Measurements from ENCODE around the gene PALD1. TPM values are rescaled to one million over a fixed set of nuclear protein-coding genes. Genes with fewer than 3 reads are reported as not detected.

Gene PALD1
- polyA plus RNA-seq, 3 donors, result 0.04 to 0.11 TPM; not detected in 1

GRCh38 chr10:70538731-70539338 lies 60.3 kb downstream of the PALD1 start:
- H3K4me2 ChIP-seq (replicated peaks; ENCODE audit: extremely low read depth, low read length, poor library complexity, severe bottlenecking), result no peak overlapping the region
- no peak for TF ChIP-seq CTCF (IDR thresholded peaks at IDR 0.05)
- no peak overlapping the region for H3K4me3 Mint-ChIP-seq
- H3K27me3 ChIP-seq (ENCODE audit: control insufficient read depth in 2 of 2, insufficient read depth in 2 of 2, low read length in 2 of 2), result no peaks in the 10 kb centered on the region
- H3K9me3 Mint-ChIP-seq, result peaks cover 0 to 4% (median 3%) of the 10 kb centered on the region in 7 donors
- H3K27ac Mint-ChIP-seq, result no peak overlapping the region
- peaks cover 0 to 9% of the 10 kb centered on the region in 2 donors for H3K4me1 ChIP-seq (ENCODE audit: control insufficient read depth in 1 of 2, insufficient read depth in 2 of 2, low read length in 2 of 2)
- intact Hi-C loops (cut with micrococcal nuclease), result no loop called here
- no peaks in the 10 kb centered on the region for H3K79me2 ChIP-seq (ENCODE audit: insufficient read depth, low read length)
- peaks cover 10% of the 10 kb centered on the region for H3K4me1 Mint-ChIP-seq
- no peak overlapping the region for H2AFZ ChIP-seq (ENCODE audit: insufficient read depth, low read depth, low read length, poor library complexity, severe bottlenecking)
- peaks cover 0 to 3% of the 10 kb centered on the region in 2 donors for H3K9me3 ChIP-seq (replicated peaks in 1 of 2; ENCODE audit: control insufficient read depth in 1 of 2, insufficient read depth in 1 of 2, low read length in 2 of 2)
- no peaks in the 10 kb centered on the region for H3K36me3 Mint-ChIP-seq
- H3K9ac ChIP-seq (ENCODE audit: insufficient read depth, low read length, poor library complexity, severe bottlenecking), result no peak overlapping the region
- no peak overlapping the region for H3K4me3 ChIP-seq (replicated peaks in 1 of 3; ENCODE audit: low read depth in 2 of 3, low read length in 3 of 3)
- 97% methylated on average over 26 of the region's 27 CpGs for WGBS (ENCODE audit: insufficient coverage)
- no peaks in the 10 kb centered on the region for H3K36me3 ChIP-seq (replicated peaks in 1 of 2; ENCODE audit: control insufficient read depth in 1 of 2, insufficient read depth in 2 of 2, low read length in 2 of 2)
- H3K27ac ChIP-seq (ENCODE audit: low read depth in 1 of 2, low read length in 2 of 2), result no peak overlapping the region
- no peaks in the 10 kb centered on the region for H4K20me1 ChIP-seq (ENCODE audit: insufficient read depth, low read length)
- peaks cover 0 to 1% (median 0%) of the 10 kb centered on the region in 3 donors for H3K27me3 Mint-ChIP-seq (ENCODE audit: low read depth in 3 of 3)
- DNase-seq, result no peak

GRCh38 chr10:70539471-70539870 lies 60.9 kb downstream of the PALD1 start:
- no peak overlapping the region for H3K9ac ChIP-seq (ENCODE audit: insufficient read depth, low read length, poor library complexity, severe bottlenecking)
- no peak for DNase-seq
- H2AFZ ChIP-seq (ENCODE audit: insufficient read depth, low read depth, low read length, poor library complexity, severe bottlenecking), result no peak overlapping the region
- no peak overlapping the region for H3K4me3 ChIP-seq (replicated peaks in 1 of 3; ENCODE audit: low read depth in 2 of 3, low read length in 3 of 3)
- no peak for TF ChIP-seq CTCF (IDR thresholded peaks at IDR 0.05)
- H3K79me2 ChIP-seq (ENCODE audit: insufficient read depth, low read length), result no peaks in the 10 kb centered on the region
- no peak overlapping the region for H3K27ac ChIP-seq (ENCODE audit: low read depth in 1 of 2, low read length in 2 of 2)
- no peaks in the 10 kb centered on the region for H3K36me3 ChIP-seq (replicated peaks in 1 of 2; ENCODE audit: control insufficient read depth in 1 of 2, insufficient read depth in 2 of 2, low read length in 2 of 2)
- intact Hi-C loops (cut with micrococcal nuclease), result no loop called here
- Mint-ChIP-seq H3K4me3 (no peak overlapping the region), H3K27me3 (ENCODE audit: low read depth in 3 of 3) (peaks cover 0 to 2% (median 1%) of the 10 kb centered on the region in 3 donors), H3K27ac (no peak overlapping the region), H3K4me1 (peaks cover 10% of the 10 kb centered on the region), H3K36me3 (no peaks in the 10 kb centered on the region), H3K9me3 (peaks cover 0 to 4% (median 3%) of the 10 kb centered on the region in 7 donors)
- no peaks in the 10 kb centered on the region for H3K27me3 ChIP-seq (ENCODE audit: control insufficient read depth in 2 of 2, insufficient read depth in 2 of 2, low read length in 2 of 2)
- WGBS (ENCODE audit: insufficient coverage), result 85% methylated on average over 3 of the region's 7 CpGs
- no peaks in the 10 kb centered on the region for H4K20me1 ChIP-seq (ENCODE audit: insufficient read depth, low read length)
- peaks cover 0 to 9% of the 10 kb centered on the region in 2 donors for H3K4me1 ChIP-seq (ENCODE audit: control insufficient read depth in 1 of 2, insufficient read depth in 2 of 2, low read length in 2 of 2)
- no peak overlapping the region for H3K4me2 ChIP-seq (replicated peaks; ENCODE audit: extremely low read depth, low read length, poor library complexity, severe bottlenecking)
- H3K9me3 ChIP-seq (replicated peaks in 1 of 2; ENCODE audit: control insufficient read depth in 1 of 2, insufficient read depth in 1 of 2, low read length in 2 of 2), result peaks cover 0 to 3% of the 10 kb centered on the region in 2 donors
